ENCODE results near the gene SPON2. TPM values are rescaled to one million over a fixed set of nuclear protein-coding genes. Genes with fewer than 3 reads are reported as not detected.

SPON2 gene
- total RNA-seq, 1 experiment from 2014 or later: 2.3 TPM

- Histone ChIP-seq H3K9ac (ENCODE audit: extremely low read depth, insufficient read length, low read length) (no peak overlapping the region), H3K9me3 (ENCODE audit: control insufficient read depth, low read depth, low read length) (no peaks in the 10 kb centered on the region), H2AK5ac (ENCODE audit: insufficient read length, low read length) (no peak overlapping the region), H3K27me3 (ENCODE audit: insufficient read depth, low read length) (no peaks in the 10 kb centered on the region), H3K56ac (ENCODE audit: insufficient read length, low read depth, low read length) (no peak overlapping the region), H3K4me1 (ENCODE audit: insufficient read depth, low read length) (no peaks in the 10 kb centered on the region), H2AFZ (ENCODE audit: low read length) (no peak overlapping the region), H3K4me2 (ENCODE audit: insufficient read depth, insufficient read length, low read length) (no peak overlapping the region), H3T11ph (ENCODE audit: low read length) (no peak overlapping the region), H3K23ac (ENCODE audit: insufficient read length, low read depth, low read length) (no peak overlapping the region), H3K79me2 (ENCODE audit: insufficient read depth, low read length) (no peaks in the 10 kb centered on the region), H4K20me1 (ENCODE audit: control insufficient read depth, insufficient read depth, insufficient read length) (no peaks in the 10 kb centered on the region), H2BK20ac (ENCODE audit: low read depth, low read length, poor library complexity, severe bottlenecking) (no peak overlapping the region), H2BK120ac (ENCODE audit: low read depth, low read length, poor library complexity, severe bottlenecking) (no peak overlapping the region), H3K14ac (ENCODE audit: insufficient read depth, low read length) (no peak overlapping the region), H3K23me2 (ENCODE audit: insufficient read length, low read depth, low read length, poor library complexity, severe bottlenecking) (no peaks in the 10 kb centered on the region), H3K79me1 (ENCODE audit: insufficient read depth, low read depth, low read length, poor library complexity, severe bottlenecking) (no peaks in the 10 kb centered on the region), H4K91ac (ENCODE audit: insufficient read length, low read depth, low read length) (no peak overlapping the region), H4K8ac (replicated peaks; ENCODE audit: insufficient read length, low read depth, low read length) (no peak overlapping the region), H2BK12ac (ENCODE audit: insufficient read length, low read depth, low read length) (no peak overlapping the region), H2BK5ac (ENCODE audit: insufficient read length, low read length) (no peak overlapping the region), H3K18ac (ENCODE audit: insufficient read length, low read depth, low read length) (no peak overlapping the region), H3K4ac (ENCODE audit: low read depth, low read length) (no peak overlapping the region), H4K5ac (ENCODE audit: insufficient read length, low read depth, low read length) (no peak overlapping the region), H2BK15ac (ENCODE audit: low read depth, low read length) (no peak overlapping the region), H3K27ac (ENCODE audit: insufficient read length, low read depth, low read length) (no peak overlapping the region)
- H3K27ac Mint-ChIP-seq: no peak overlapping the region
- WGBS (ENCODE audit: extremely low coverage, insufficient read length, low lambda C conversion rate): no CpG with 5 or more reads among the region's 48 CpGs
- no peak overlapping the region for H3K4me3 Mint-ChIP-seq
- peaks cover 6 to 51% (median 37%) of the 10 kb centered on the region in 3 experiments; a peak in 6 of 7 replicates for H3K36me3 Mint-ChIP-seq (ENCODE audit: insufficient read depth in 1 of 3, low read depth in 3 of 3)
- no peak for DNase-seq
- no peaks in the 10 kb centered on the region for H3K27me3 Mint-ChIP-seq (ENCODE audit: low read depth)
- H3K4me1 Mint-ChIP-seq: no peaks in the 10 kb centered on the region
- TF ChIP-seq CTCF (conservative IDR thresholded peaks at IDR 0.05): no peak
- H3K9me3 Mint-ChIP-seq: no peaks in the 10 kb centered on the region
Measured at GRCh38 chr4:1214101-1215095, 42.0 kb upstream of the SPON2 start.

All from H9 (cell line).